Sigmoid colon (tissue), 3 donors: ENCODE measurements around the gene SP110.

Source experiments
- POLR2A ChIP-seq, 2 donors: fragments of 450-650 bp; IDR thresholded peaks; one replicate each; pipeline ENCODE4 v1.6.1; 2016; ENCODE audit warnings: antibody characterized with exemption in 2 of 2, mild to moderate bottlenecking in 2 of 2, moderate library complexity in 2 of 2
- TF ChIP-seq, protein P1 (sequence below), 4 experiments: fragments of 450-650 bp in 3 of 4; fragments of 200-600 bp in 1 of 4; IDR thresholded peaks; one replicate each; pipeline ENCODE4 v1.5.1; 2016 to 2019; ENCODE audit warnings: antibody characterized with exemption in 4 of 4, mild to moderate bottlenecking in 3 of 4, moderate library complexity in 2 of 4

DNA sequence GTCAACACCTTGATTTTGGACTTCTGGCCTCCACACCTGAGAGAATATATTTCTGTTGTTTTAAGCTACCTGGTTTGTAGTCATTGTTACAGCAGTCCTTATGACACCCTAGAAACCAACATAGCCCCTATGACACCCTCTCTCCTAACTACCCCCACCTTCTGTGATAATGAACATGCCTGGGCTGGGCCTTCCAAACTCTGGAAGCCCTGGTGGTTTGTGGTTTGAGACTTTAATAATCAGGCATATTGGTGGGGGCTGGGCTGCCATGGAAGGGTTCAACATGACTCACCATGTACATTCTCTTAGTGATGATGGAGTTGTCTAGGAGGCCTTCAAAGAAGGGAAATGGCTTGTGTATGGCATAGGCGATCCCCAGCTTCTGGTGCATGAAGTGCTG lies 3.3 kb downstream of the SP110 start:
- TF ChIP-seq POLR2A (IDR thresholded peaks at IDR 0.05) = no peak
- TF ChIP-seq, protein P1, sequence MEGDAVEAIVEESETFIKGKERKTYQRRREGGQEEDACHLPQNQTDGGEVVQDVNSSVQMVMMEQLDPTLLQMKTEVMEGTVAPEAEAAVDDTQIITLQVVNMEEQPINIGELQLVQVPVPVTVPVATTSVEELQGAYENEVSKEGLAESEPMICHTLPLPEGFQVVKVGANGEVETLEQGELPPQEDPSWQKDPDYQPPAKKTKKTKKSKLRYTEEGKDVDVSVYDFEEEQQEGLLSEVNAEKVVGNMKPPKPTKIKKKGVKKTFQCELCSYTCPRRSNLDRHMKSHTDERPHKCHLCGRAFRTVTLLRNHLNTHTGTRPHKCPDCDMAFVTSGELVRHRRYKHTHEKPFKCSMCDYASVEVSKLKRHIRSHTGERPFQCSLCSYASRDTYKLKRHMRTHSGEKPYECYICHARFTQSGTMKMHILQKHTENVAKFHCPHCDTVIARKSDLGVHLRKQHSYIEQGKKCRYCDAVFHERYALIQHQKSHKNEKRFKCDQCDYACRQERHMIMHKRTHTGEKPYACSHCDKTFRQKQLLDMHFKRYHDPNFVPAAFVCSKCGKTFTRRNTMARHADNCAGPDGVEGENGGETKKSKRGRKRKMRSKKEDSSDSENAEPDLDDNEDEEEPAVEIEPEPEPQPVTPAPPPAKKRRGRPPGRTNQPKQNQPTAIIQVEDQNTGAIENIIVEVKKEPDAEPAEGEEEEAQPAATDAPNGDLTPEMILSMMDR (IDR thresholded peaks at IDR 0.05) = no peak
